Measurements from ENCODE around the gene ATP1A2.

Gene ATP1A2

DNA sequence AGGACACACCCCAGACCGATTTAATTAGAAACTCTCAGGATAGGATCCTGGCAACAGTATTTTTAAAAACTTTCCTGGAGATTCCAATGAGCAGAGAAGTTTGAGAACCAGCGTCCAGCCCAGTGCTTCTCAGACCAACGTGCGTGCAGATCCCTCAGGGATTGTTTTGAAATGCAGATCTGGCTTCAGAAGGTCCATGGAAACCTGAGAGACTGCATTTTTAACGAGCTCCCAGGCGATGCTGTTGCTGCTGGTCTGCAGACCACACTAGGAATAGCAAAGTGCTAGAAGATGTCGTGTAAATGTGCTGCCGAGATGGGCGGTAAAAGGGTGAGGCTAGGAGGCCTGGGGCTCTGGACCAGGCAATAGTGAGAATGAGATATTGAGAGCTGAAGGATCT, 56.4 kb downstream of the ATP1A2 start:
- no peak for DNase-seq (ENCODE audit: low read depth in 2 of 2)

DNA sequence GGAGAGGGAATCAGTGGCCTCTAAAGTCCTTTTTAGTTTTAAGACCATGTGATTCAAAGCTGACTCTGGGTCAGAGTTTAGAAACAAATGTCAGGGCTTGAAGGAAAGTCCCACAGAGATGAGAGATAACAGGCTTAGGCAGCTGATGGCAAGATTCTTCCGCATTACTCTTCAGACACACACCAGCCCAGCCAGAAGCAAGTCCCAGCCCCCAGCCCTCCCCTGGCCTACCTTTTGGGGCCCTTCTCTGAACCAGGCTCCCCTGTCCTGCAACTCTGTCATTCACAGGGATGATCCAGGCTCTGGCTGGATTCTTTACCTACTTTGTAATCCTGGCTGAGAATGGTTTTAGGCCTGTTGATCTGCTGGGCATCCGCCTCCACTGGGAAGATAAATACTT, 61.7 kb downstream of the ATP1A2 start:
- DNase-seq (ENCODE audit: low read depth in 2 of 2), result no peak

DNA sequence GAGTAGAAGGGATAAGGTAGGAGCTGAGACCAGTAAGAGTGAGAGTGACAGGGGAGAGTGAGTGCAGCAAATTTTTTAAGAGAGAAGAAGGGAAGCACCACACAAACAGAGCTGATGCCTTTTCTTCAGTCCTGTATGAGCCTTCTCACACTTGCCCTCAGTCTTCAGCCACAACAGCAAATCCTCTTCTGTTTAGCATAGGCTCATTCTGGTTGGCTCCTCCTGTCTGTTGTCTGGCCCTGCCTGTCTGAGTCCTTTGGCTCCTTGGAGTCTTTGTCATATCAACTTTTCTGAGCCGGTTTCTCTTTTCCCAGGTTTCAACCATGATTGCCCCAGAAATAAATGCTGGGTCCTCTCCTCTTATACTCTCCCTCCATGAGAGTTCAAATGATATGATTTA, 62.1 kb downstream of the ATP1A2 start:
- DNase-seq (ENCODE audit: low read depth in 2 of 2), result no peak

DNA sequence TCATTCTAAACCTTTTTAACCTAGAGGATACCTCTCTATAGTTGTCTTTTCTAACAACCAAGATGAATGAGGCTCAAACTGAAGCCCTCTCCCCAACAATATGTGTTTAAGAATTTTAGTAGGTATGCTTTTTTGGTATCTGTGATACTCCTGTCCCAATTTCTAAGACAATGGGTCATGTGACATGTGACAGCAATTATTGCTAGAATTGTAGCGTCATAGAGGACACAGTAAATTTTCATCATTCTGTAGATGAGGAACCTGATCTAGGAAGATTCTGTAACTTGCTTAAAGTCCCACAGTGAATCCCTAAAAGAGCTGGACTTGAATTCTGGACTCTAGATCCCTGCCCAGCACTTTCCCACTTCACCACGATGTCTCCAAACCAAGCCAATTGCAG, 63.2 kb downstream of the ATP1A2 start:
- no peak for DNase-seq (ENCODE audit: low read depth in 2 of 2)

DNA sequence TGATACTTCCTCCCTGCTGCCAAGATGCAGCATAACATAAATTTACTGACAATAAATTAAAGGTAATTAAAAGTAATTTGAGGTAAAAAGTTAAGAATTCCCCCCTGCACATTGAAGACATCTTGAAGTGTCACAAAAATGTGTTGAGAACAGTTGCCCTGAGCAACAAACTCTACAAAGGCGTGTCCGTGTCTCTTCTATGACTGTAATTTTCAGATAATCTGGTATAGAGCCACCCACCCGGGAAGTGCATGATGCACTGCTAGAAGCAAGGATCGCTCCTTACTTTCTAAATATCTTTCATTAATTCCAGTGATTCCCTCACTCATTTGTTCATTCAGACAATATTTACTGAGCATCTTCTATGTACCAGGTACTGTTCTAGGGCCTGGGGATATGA, 63.8 kb downstream of the ATP1A2 start:
- no peak for DNase-seq (ENCODE audit: low read depth in 2 of 2)

DNA sequence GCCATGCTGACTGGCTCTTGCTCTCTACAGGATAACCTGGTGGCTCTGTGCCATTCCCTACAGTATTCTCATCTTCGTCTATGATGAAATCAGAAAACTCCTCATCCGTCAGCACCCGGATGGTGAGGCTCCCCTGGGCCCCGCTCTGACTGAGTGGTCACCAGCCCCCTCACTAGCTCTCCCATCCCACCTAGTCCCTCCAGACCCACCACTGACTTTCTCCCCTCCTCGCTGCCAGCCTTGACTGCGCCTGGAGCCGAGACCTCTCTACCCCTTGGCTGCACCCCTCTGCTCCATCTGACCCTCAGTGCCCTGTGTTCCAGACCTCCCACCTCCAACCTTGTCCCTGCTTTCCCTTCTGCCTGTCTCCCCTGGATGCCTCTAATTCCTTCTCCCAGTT, 70.7 kb downstream of the ATP1A2 start:
- no peak for DNase-seq (ENCODE audit: low read depth in 2 of 2)

DNA sequence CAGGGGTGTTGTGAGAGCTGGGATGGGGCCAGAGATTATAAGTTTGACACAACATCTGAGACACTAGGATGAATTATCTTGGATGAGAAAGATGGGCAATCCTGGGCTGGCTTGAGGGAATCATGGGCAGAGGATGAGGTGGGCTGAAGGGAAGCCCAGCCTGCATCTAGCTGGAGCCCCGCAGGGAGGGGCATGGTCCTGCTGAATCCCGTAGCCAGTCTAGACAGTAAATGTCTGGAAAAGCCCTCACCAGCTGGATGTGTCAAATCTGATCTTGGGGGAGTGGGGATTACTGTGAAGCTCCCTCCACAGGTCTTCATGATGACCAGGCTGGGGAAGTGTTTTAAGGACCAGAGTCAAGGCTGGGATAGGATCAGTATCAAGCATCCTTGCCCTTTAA, 71.2 kb downstream of the ATP1A2 start:
- no peak for DNase-seq (ENCODE audit: low read depth in 2 of 2)

DNA sequence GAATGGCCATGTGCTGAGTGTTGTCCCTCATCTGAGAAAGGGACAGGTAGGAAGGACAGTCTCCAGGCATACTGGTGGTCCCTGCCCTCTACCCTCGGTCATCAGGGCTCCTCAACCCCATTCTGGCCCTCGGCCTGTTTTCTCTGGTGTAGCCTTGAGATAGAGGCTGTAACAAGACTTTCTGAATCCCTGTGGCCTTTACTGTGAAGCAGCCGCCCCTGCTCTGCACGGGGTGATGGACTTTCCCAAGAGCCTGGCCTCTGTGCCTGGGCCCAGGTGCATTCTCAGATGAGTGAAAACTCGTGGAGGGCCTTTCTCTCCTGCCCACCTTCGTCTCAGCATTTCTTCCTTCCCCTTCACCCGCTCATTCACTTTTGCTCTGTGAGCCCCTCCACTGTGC, 71.8 kb downstream of the ATP1A2 start:
- DNase-seq (ENCODE audit: low read depth in 2 of 2), result no peak

DNA sequence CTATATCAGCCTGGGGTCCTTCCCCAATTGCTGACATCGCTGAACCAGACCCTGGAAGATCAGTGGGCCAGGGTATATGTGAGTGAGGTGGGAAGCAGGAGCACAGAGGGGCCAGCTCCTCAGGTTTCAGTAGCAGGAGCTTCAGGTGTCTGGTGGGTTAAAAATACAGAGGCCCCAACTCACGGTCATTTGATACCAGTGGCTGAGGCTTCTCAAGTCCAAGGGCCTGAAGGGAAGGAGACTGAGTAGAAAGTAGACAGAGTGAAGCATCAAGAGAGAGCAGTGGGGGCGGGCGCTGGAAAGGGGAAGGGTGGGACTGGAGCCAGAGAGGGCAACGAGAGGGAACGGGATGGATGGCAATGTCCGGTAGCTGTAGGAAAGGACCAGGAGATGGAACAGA, 72.8 kb downstream of the ATP1A2 start:
- no peak for DNase-seq (ENCODE audit: low read depth in 2 of 2)

DNA sequence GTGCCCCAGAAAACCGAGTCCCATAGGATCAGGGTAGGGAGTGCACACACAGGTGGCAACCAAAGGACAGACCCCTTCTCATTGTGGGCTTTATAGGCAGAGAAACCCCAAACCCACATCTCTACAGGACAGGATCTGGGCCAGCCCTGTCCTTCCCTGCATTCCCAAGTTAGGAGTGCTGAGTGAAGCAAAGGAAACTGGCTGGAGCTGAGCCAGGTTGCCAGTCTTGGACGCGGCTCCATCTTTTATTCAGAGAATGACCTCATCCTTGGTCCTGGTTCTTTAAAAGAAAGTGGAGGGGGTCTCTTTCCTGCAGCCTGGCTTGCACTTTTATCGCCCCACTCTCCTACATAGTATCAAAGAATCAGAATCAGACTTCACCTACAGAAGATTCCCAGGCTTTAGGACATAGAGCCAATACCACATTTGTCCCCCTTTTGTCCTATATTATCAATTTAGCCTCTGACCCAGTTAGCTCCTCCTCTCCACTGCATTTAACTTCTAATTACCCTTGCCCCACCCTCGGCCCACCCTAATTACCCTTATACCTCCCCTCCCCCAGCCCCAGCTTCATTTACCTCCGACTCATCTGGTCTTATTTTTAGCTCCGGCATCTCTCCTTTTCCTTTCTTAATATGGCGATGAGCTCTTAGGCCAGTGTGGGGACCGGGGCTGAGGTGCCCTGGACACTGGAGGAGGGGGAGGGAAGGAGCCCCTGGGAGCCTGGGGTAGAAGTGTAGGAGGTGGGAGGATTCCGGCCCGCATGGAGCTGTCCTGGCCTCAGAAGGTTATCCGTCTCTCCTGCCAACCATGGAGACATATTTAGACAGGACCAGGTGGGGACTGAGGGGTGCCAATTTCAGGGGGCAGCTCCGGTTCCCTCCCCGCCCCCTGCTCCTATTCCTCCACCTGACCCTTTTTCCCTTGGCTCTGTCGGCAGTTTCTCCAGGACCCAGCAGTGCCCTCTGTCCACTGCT, 74.4 kb downstream of the ATP1A2 start, which contains the start of gene CASQ1:
Gene CASQ1, plus strand, starts transcription at position 927 of the 977 bp plus-strand sequence. CDS start 177 bp downstream, outside the sequence.
- DNase-seq (ENCODE audit: low read depth in 2 of 2), result no peak

DNA sequence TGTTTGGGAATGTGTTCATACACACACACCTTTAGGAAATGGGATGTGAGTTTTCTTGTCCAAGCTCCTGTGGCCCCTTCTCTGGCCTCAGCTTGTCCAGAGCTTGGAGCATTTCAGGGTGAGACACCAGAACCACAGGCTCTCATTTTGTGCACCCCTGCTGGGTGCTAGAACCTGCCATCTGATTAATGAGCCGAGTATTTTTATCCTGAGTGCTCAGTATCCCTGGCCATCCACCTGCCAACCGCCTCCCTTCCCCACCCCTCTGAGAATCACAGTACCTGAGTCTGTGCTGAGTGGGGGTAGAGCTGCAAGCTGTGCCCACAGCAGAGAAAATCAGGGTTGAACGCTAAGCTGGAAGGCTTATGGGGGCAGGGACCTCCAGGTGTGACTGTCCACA, 76.2 kb downstream of the ATP1A2 start:
- no peak for DNase-seq (ENCODE audit: low read depth in 2 of 2)

DNA sequence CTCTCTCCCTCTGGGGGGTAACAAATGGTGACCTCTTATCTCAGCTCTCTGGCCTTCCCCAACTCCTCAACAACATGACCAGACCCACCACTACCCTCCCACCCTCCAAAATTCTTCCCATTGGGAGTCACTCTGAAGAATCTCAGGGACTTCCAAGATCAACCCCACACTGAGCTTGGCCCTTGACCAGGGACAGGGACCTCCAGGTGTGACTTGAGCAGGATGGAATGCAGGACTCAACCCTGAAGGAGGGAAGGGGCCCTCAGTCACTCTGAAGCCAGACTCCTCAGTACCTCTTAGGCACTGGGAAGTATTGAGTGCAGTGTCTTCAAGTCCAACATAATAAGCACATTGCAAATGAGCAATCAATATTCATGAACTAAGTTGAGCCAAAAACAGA, 76.7 kb downstream of the ATP1A2 start:
- no peak for DNase-seq (ENCODE audit: low read depth in 2 of 2)
